Measurements from ENCODE around the gene MRPS7. TPM values are rescaled to one million over a fixed set of nuclear protein-coding genes. Genes with fewer than 3 reads are reported as not detected.

Gene MRPS7
- polyA plus RNA-seq, 1 experiment: 69.1 TPM

DNA sequence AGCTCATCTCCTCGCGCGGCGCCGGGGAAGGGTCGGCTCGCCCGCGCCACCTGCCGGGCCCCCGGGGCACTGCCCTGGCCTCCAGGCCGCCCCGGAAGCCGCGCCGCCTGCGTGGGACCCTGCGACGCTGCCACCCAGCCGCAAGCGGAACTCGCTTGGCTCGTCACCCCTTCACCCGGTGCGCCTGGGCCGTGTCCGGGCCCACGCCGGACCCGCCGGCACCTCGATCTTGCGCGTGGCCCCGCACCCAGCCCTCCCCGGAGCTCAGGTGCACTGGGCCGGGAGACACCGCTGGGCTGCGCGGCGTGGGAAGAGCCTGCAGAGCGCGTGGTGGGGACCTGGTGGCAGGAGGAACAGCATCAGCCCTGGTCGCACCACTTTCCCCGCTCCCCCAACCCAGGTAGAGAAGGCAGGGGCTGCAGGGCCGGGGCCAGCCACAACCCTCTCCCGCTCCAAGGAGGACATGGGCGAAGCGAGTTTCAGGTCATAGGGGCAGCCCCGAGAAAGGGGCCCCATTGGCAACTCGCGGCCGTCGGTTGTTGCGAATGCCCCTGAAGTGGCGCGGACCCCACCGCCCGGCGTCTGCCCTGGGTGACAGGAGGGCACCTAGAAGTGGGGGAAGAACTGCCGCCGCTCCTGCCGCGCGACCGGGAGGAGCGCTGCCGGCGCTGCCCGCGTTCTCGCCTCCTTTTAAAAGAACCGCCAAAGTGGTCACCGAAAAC, 9.7 kb downstream of the MRPS7 start:
- peak overlapping the region; percentile 71 for H3K4me3 ChIP-seq (ENCODE audit: low read depth, low read length)
- POLR2A ChIA-PET: interaction anchor here (0.5 to 2.2 kb wide), 5 partner anchors 10 to 144 kb away, joined by 3 to 18 read pairs (median 4); partner anchors contain the start of genes GGA3, MRPS7 and SLC25A19
- H3K36me3 ChIP-seq (ENCODE audit: control insufficient read depth, insufficient read depth, low read length): peaks cover 1% of the 10 kb centered on the region
- H3K27me3 ChIP-seq (ENCODE audit: control insufficient read depth, insufficient read depth, low read length): no peaks in the 10 kb centered on the region
- CTCF ChIA-PET: interaction anchor here (0.5 to 2.7 kb wide), 37 partner anchors 9 to 482 kb away, joined by 3 to 36 read pairs (median 4); partner anchors contain the start of genes GGA3, GRB2, MRPS7 and SLC25A19
- TF ChIP-seq CTCF (IDR thresholded peaks at IDR 0.05; ENCODE audit: insufficient read depth, low read depth, low read length): peak; percentile 7
- no peak for DNase-seq (ENCODE audit: low read depth)

GRCh38 chr17:75271955-75272847, 10.5 kb downstream of the MRPS7 start:
- ChIA-PET CTCF (interaction anchor here (0.5 to 2.7 kb wide), 15 partner anchors 8 to 244 kb away, joined by 3 to 36 read pairs (median 4); partner anchors contain the start of genes GGA3, MRPS7 and TSEN54), POLR2A (interaction anchor here (0.8 to 2.2 kb wide), 2 partner anchors 17 to 122 kb away, joined by 3 to 9 read pairs; partner anchors contain the start of gene SLC25A19)
- no peak for DNase-seq (ENCODE audit: low read depth)

DNA sequence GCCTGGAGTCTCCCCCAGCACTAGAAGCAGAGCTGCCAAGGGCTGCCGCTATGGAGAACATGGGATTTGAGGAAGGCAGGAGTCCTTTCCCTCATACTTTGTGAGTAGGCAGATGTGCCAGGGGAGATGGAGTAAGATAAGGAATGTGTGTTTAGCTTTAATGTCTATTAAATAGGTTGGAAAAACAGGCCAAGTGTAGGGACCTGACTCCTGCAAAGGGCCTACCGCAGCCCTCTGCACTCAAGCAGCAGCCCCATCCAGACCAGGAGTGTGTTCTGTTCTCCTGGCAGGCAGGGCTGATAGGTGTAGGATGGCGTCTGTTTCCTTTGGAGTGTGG, 11.1 kb downstream of the MRPS7 start:
- ChIA-PET CTCF (interaction anchor here (0.7 to 2.7 kb wide), 4 partner anchors 11 to 212 kb away, joined by 3 to 36 read pairs (median 4); partner anchors contain the start of genes GGA3 and MRPS7), POLR2A (interaction anchor here (0.6 kb wide), 1 partner anchor 18 kb away, joined by 6 read pairs; no protein-coding TSS in a partner anchor)
- Histone ChIP-seq H3K36me3 (ENCODE audit: control insufficient read depth, insufficient read depth, low read length) (peaks cover 1% of the 10 kb centered on the region; the same call in 1 of the 2 replicates), H3K27me3 (ENCODE audit: control insufficient read depth, insufficient read depth, low read length) (no peaks in the 10 kb centered on the region), H3K4me3 (ENCODE audit: low read depth, low read length) (no peak overlapping the region)
- DNase-seq (ENCODE audit: low read depth): no peak
- TF ChIP-seq CTCF (IDR thresholded peaks at IDR 0.05; ENCODE audit: insufficient read depth, low read depth, low read length): no peak

More at GRCh38 chr17:75271955-75272847, 10.5 kb downstream of the MRPS7 start:
- Histone ChIP-seq H3K4me3 (ENCODE audit: low read depth, low read length) (peak overlapping the region; percentile 71), H3K36me3 (ENCODE audit: control insufficient read depth, insufficient read depth, low read length) (peaks cover 1% of the 10 kb centered on the region; the same call in 1 of the 2 replicates), H3K27me3 (ENCODE audit: control insufficient read depth, insufficient read depth, low read length) (no peaks in the 10 kb centered on the region)
- TF ChIP-seq CTCF (IDR thresholded peaks at IDR 0.05; ENCODE audit: insufficient read depth, low read depth, low read length): no peak

GRCh38 chr17:75273977-75274708, 12.5 kb downstream of the MRPS7 start:
- TF ChIP-seq CTCF (IDR thresholded peaks at IDR 0.05; ENCODE audit: insufficient read depth, low read depth, low read length): no peak
- POLR2A ChIA-PET: no interaction called here
- no peak overlapping the region for H3K4me3 ChIP-seq (ENCODE audit: low read depth, low read length)
- H3K36me3 ChIP-seq (ENCODE audit: control insufficient read depth, insufficient read depth, low read length): peaks cover 1% of the 10 kb centered on the region; the same call in 1 of the 2 replicates
- no peak for DNase-seq (ENCODE audit: low read depth)
- H3K27me3 ChIP-seq (ENCODE audit: control insufficient read depth, insufficient read depth, low read length): no peaks in the 10 kb centered on the region
- CTCF ChIA-PET: interaction anchor here (0.6 to 0.7 kb wide), 2 partner anchors 168 to 170 kb away, joined by 3 read pairs; no protein-coding TSS in a partner anchor

Data from BJ (cell line).